Activated CD4-positive, alpha-beta T cell treated with anti-CD3 and anti-CD28 coated beads, Interleukin-2, amount 10 ng/mL, durations not matched to agents 7 days and 5 days (primary cell): ENCODE data around the gene PAM16. TPM values are rescaled to one million over a fixed set of nuclear protein-coding genes. Genes with fewer than 3 reads are reported as not detected.
"Not testable (repeated sequence)": the region's sequence is repeated elsewhere in the genome, so short reads cannot be mapped to it uniquely, and the experiment has no call there.

Experiments
- CTCF ChIA-PET: fragments of 350-600 bp; sonication (Branson Sonifier 250); formaldehyde crosslinking; loops from one replicate; lab custom pipeline; 2021; ENCODE audit warnings: antibody characterized with exemption; lab: Charles Lee
- POLR2A ChIA-PET: fragments of 350-600 bp; sonication (Branson Sonifier 250); formaldehyde crosslinking; loops from one replicate; lab custom pipeline; 2021; ENCODE audit warnings: antibody characterized with exemption; lab: Charles Lee
- DNase-seq: peaks from one replicate; pipeline ENCODE4 v3.0.0-alpha.2; 2020
- H3K27ac Mint-ChIP-seq: one replicate; pipeline ENCODE4 v1.8.0; 2021; ENCODE audit warnings: mild to moderate bottlenecking, moderate library complexity, mixed read lengths
- H3K27me3 Mint-ChIP-seq: one replicate; pipeline ENCODE4 v1.8.0; 2021; ENCODE audit warnings: mixed read lengths
- H3K36me3 Mint-ChIP-seq: one replicate; pipeline ENCODE4 v1.8.0; 2021; ENCODE audit warnings: low read depth, mixed read lengths
- H3K4me1 Mint-ChIP-seq: one replicate; pipeline ENCODE4 v1.8.0; 2021; ENCODE audit warnings: mixed read lengths
- H3K4me3 Mint-ChIP-seq: one replicate; pipeline ENCODE4 v1.8.0; 2021; ENCODE audit warnings: mild to moderate bottlenecking, moderate library complexity, mixed read lengths
- H3K9me3 Mint-ChIP-seq: one replicate; pipeline ENCODE4 v1.8.0; 2021; ENCODE audit warnings: mixed read lengths
- total RNA-seq, 2 experiments: library from RNA; stranded (reverse); gene quantifications; one replicate each; pipeline ENCODE4 v1.2.3, GENCODE V29; 2021

Gene PAM16
- total RNA-seq, 2 experiments from 2014 or later: 35.1 to 39.3 TPM

- Mint-ChIP-seq H3K9me3 (no peaks in the 10 kb centered on the region), H3K36me3 (peaks cover 12% of the 10 kb centered on the region), H3K27ac (peak overlapping the region; percentile 94), H3K27me3 (no peaks in the 10 kb centered on the region), H3K4me3 (no peak overlapping the region), H3K4me1 (peaks cover 23% of the 10 kb centered on the region)
- DNase-seq: no peak
- ChIA-PET POLR2A (interaction anchor here (1.0 kb wide), 1 partner anchor 64 kb away, joined by 3 read pairs; no protein-coding TSS in a partner anchor), CTCF (interaction anchor here (1.2 to 2.1 kb wide), 2 partner anchors 10 to 18 kb away, joined by 3 to 6 read pairs; no protein-coding TSS in a partner anchor)
Measured at GRCh38 chr16:4351880-4352279, 759 bp upstream of the PAM16 start.

GRCh38 chr16:4350365-4350786 lies 745 bp downstream of the PAM16 start:
- no peak for DNase-seq
- POLR2A ChIA-PET: interaction anchor here (0.5 kb wide), 1 partner anchor 51 kb away, joined by 3 read pairs; no protein-coding TSS in a partner anchor
- no peaks in the 10 kb centered on the region for H3K27me3 Mint-ChIP-seq
- peaks cover 26% of the 10 kb centered on the region for H3K4me1 Mint-ChIP-seq
- no peaks in the 10 kb centered on the region for H3K9me3 Mint-ChIP-seq
- peak overlapping the region; percentile 96 for H3K4me3 Mint-ChIP-seq
- peaks cover 12% of the 10 kb centered on the region for H3K36me3 Mint-ChIP-seq
- peak overlapping the region; percentile 94 for H3K27ac Mint-ChIP-seq
- CTCF ChIA-PET: interaction anchor here (0.5 to 2.1 kb wide), 7 partner anchors 12 to 105 kb away, joined by 3 to 8 read pairs (median 3); no protein-coding TSS in a partner anchor

- ChIA-PET POLR2A (no interaction called here), CTCF (interaction anchor here (0.7 to 1.6 kb wide), 8 partner anchors 10 to 859 kb away, joined by 3 to 4 read pairs (median 3); no protein-coding TSS in a partner anchor)
- no peak for DNase-seq
- peaks cover 26% of the 10 kb centered on the region for H3K4me1 Mint-ChIP-seq
- H3K27me3 Mint-ChIP-seq: no peaks in the 10 kb centered on the region
- H3K36me3 Mint-ChIP-seq: peaks cover 9% of the 10 kb centered on the region
- no peak overlapping the region for H3K27ac Mint-ChIP-seq
- H3K9me3 Mint-ChIP-seq: no peaks in the 10 kb centered on the region
- peak overlapping the region; percentile 32 for H3K4me3 Mint-ChIP-seq
Measured at GRCh38 chr16:4349332-4349731, 1.8 kb downstream of the PAM16 start.

- no peak overlapping the region for H3K4me3 Mint-ChIP-seq
- CTCF ChIA-PET: interaction anchor here (1.2 to 1.8 kb wide), 2 partner anchors 20 to 94 kb away, joined by 4 to 5 read pairs; no protein-coding TSS in a partner anchor
Measured at GRCh38 chr16:4347765-4348509, 3.2 kb downstream of the PAM16 start.

GRCh38 chr16:4347010-4347409 lies 4.1 kb downstream of the PAM16 start:
- CTCF ChIA-PET: interaction anchor here (1.2 to 1.8 kb wide), 3 partner anchors 12 to 93 kb away, joined by 4 to 7 read pairs (median 5); no protein-coding TSS in a partner anchor
- H3K27ac Mint-ChIP-seq: no peak overlapping the region
- no peak for DNase-seq
- H3K4me1 Mint-ChIP-seq: peaks cover 26% of the 10 kb centered on the region
- no peaks in the 10 kb centered on the region for H3K27me3 Mint-ChIP-seq
- no peaks in the 10 kb centered on the region for H3K9me3 Mint-ChIP-seq
- POLR2A ChIA-PET: interaction anchor here (0.6 to 0.8 kb wide), 2 partner anchors 11 to 643 kb away, joined by 3 to 4 read pairs; no protein-coding TSS in a partner anchor
- no peak overlapping the region for H3K4me3 Mint-ChIP-seq
- no peaks in the 10 kb centered on the region for H3K36me3 Mint-ChIP-seq

More at GRCh38 chr16:4347765-4348509, 3.2 kb downstream of the PAM16 start:
- H3K4me1 Mint-ChIP-seq: peaks cover 26% of the 10 kb centered on the region
- no peak for DNase-seq
- no peak overlapping the region for H3K27ac Mint-ChIP-seq
- H3K36me3 Mint-ChIP-seq: no peaks in the 10 kb centered on the region
- POLR2A ChIA-PET: interaction anchor here (0.7 kb wide), 1 partner anchor 9 kb away, joined by 3 read pairs; no protein-coding TSS in a partner anchor
- H3K27me3 Mint-ChIP-seq: no peaks in the 10 kb centered on the region
- no peaks in the 10 kb centered on the region for H3K9me3 Mint-ChIP-seq

GRCh38 chr16:4345836-4346781 lies 5.0 kb downstream of the PAM16 start:
- Mint-ChIP-seq H3K36me3 (no peaks in the 10 kb centered on the region), H3K27me3 (no peaks in the 10 kb centered on the region), H3K4me3 (no peak overlapping the region), H3K4me1 (peaks cover 17% of the 10 kb centered on the region), H3K27ac (peak overlapping the region; percentile 32), H3K9me3 (no peaks in the 10 kb centered on the region)
- ChIA-PET CTCF (interaction anchor here (0.5 to 1.8 kb wide), 3 partner anchors 13 to 649 kb away, joined by 5 to 7 read pairs (median 7); no protein-coding TSS in a partner anchor), POLR2A (interaction anchor here (0.8 kb wide), 1 partner anchor 642 kb away, joined by 3 read pairs; no protein-coding TSS in a partner anchor)
- DNase-seq: no peak

GRCh38 chr16:4344983-4345835 lies 5.9 kb downstream of the PAM16 start:
- CTCF ChIA-PET: interaction anchor here (0.5 kb wide), 1 partner anchor 759 kb away, joined by 4 read pairs; no protein-coding TSS in a partner anchor
- Mint-ChIP-seq H3K27ac (no peak overlapping the region), H3K27me3 (no peaks in the 10 kb centered on the region), H3K36me3 (no peaks in the 10 kb centered on the region), H3K4me1 (peaks cover 15% of the 10 kb centered on the region), H3K9me3 (no peaks in the 10 kb centered on the region), H3K4me3 (no peak overlapping the region)
- POLR2A ChIA-PET: no interaction called here
- DNase-seq: no peak

- H3K4me3 Mint-ChIP-seq, CTCF ChIA-PET, H3K27me3 Mint-ChIP-seq, H3K36me3 Mint-ChIP-seq, H3K9me3 Mint-ChIP-seq, H3K27ac Mint-ChIP-seq, POLR2A ChIA-PET, DNase-seq: not testable (repeated sequence)
- H3K4me1 Mint-ChIP-seq: peaks cover 10% of the 10 kb centered on the region
Measured at GRCh38 chr16:4344300-4344982, 6.7 kb downstream of the PAM16 start.

GRCh38 chr16:4342866-4343744 lies 8.0 kb downstream of the PAM16 start:
- H3K27ac Mint-ChIP-seq: no peak overlapping the region
- no peak for DNase-seq
- no peaks in the 10 kb centered on the region for H3K9me3 Mint-ChIP-seq
- CTCF ChIA-PET: interaction anchor here (0.6 to 0.7 kb wide), 2 partner anchors 54 to 60 kb away, joined by 3 read pairs; no protein-coding TSS in a partner anchor
- no peaks in the 10 kb centered on the region for H3K27me3 Mint-ChIP-seq
- no peak overlapping the region for H3K4me3 Mint-ChIP-seq
- peaks cover 3% of the 10 kb centered on the region for H3K4me1 Mint-ChIP-seq
- H3K36me3 Mint-ChIP-seq: no peaks in the 10 kb centered on the region
- POLR2A ChIA-PET: no interaction called here

GRCh38 chr16:4341250-4341649 lies 9.9 kb downstream of the PAM16 start:
- no peaks in the 10 kb centered on the region for H3K27me3 Mint-ChIP-seq
- peaks cover 2% of the 10 kb centered on the region for H3K4me1 Mint-ChIP-seq
- no peak overlapping the region for H3K4me3 Mint-ChIP-seq
- CTCF ChIA-PET: interaction anchor here (0.5 to 1.7 kb wide), 5 partner anchors 11 to 84 kb away, joined by 3 to 5 read pairs (median 4); no protein-coding TSS in a partner anchor
- POLR2A ChIA-PET: no interaction called here
- H3K36me3 Mint-ChIP-seq: no peaks in the 10 kb centered on the region
- H3K9me3 Mint-ChIP-seq: no peaks in the 10 kb centered on the region
- DNase-seq: no peak
- H3K27ac Mint-ChIP-seq: no peak overlapping the region
